HCT116 (cell line): ENCODE results near the gene CUX1.
A peak's percentile ranks its signal among the peaks of the same experiment; 100 is the strongest.

ENCODE experiments used
- CTCF ChIP-seq, 3 experiments: fragments of 200-600 bp in 1 of 3; sonication (generic) in 1 of 3; IDR thresholded peaks in 2 of 3; conservative IDR thresholded peaks in 1 of 3; 2 replicates each; pipeline ENCODE4 v1.5.1; 2012 to 2017; ENCODE audit warnings: low read depth in 2 of 3, low read length in 2 of 3, antibody characterized with exemption in 1 of 3, borderline replicate concordance in 1 of 3, control low read depth in 1 of 3, mild to moderate bottlenecking in 1 of 3, mixed read lengths in 1 of 3, mixed run types in 1 of 3, moderate library complexity in 1 of 3; ENCODE audit not compliant: insufficient read depth in 1 of 3
- POLR2A ChIP-seq: IDR thresholded peaks from 2 replicates; pipeline ENCODE4 v1.7.0; 2011; ENCODE audit warnings: borderline replicate concordance; ENCODE audit not compliant: insufficient read depth, insufficient read length; ENCODE audit errors: extremely low read depth

- peak in 1 of 3 experiments; percentile 31; a peak in 3 of 6 replicates for TF ChIP-seq CTCF (IDR thresholded peaks at IDR 0.05 in 2 of 3, conservative IDR thresholded peaks at IDR 0.05 in 1 of 3; ENCODE audit: borderline replicate concordance in 1 of 3, insufficient read depth in 1 of 3, low read depth in 2 of 3, low read length in 2 of 3)
- TF ChIP-seq POLR2A: no peak
Measured at GRCh38 chr7:102288285-102288930, 471.0 kb downstream of the CUX1 start.
